ENCODE results near the gene MOB3A. TPM values are rescaled to one million over a fixed set of nuclear protein-coding genes. Genes with fewer than 3 reads are reported as not detected.

MOB3A gene
- total RNA-seq, 1 donor from 2014 or later, result 88.5 TPM

DNA sequence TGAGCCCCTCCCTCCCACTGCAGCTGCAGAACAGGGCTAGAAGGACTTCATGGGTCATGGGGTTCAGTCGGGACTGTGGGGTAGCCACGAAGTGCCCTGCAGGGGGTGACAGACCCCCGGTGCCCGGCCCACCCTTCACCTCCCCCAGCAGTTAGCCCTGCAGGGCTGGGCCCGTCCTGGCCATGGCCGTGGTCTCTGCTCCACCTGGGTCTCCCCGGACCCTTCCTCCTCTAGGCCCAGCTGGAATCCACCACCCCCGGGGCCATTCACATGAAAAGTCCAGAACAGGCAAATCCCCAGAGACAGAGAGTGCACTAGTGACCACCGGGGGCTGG lies 62.3 kb downstream of the MOB3A start:
- TF ChIP-seq, protein P1, sequence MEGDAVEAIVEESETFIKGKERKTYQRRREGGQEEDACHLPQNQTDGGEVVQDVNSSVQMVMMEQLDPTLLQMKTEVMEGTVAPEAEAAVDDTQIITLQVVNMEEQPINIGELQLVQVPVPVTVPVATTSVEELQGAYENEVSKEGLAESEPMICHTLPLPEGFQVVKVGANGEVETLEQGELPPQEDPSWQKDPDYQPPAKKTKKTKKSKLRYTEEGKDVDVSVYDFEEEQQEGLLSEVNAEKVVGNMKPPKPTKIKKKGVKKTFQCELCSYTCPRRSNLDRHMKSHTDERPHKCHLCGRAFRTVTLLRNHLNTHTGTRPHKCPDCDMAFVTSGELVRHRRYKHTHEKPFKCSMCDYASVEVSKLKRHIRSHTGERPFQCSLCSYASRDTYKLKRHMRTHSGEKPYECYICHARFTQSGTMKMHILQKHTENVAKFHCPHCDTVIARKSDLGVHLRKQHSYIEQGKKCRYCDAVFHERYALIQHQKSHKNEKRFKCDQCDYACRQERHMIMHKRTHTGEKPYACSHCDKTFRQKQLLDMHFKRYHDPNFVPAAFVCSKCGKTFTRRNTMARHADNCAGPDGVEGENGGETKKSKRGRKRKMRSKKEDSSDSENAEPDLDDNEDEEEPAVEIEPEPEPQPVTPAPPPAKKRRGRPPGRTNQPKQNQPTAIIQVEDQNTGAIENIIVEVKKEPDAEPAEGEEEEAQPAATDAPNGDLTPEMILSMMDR (IDR thresholded peaks at IDR 0.05; ENCODE audit: unreplicated experiment), result no peak
- Mint-ChIP-seq H3K27me3 (ENCODE audit: unreplicated experiment) (peaks cover 3% of the 10 kb centered on the region), H3K4me1 (ENCODE audit: unreplicated experiment) (peaks cover 10% of the 10 kb centered on the region), H3K9me3 (ENCODE audit: unreplicated experiment) (no peaks in the 10 kb centered on the region), H3K27ac (ENCODE audit: unreplicated experiment) (no peak overlapping the region), H3K4me3 (ENCODE audit: unreplicated experiment) (no peak overlapping the region), H3K36me3 (ENCODE audit: low read depth, unreplicated experiment) (peaks cover 3% of the 10 kb centered on the region)
- no peak for DNase-seq (ENCODE audit: low spot score)

DNA sequence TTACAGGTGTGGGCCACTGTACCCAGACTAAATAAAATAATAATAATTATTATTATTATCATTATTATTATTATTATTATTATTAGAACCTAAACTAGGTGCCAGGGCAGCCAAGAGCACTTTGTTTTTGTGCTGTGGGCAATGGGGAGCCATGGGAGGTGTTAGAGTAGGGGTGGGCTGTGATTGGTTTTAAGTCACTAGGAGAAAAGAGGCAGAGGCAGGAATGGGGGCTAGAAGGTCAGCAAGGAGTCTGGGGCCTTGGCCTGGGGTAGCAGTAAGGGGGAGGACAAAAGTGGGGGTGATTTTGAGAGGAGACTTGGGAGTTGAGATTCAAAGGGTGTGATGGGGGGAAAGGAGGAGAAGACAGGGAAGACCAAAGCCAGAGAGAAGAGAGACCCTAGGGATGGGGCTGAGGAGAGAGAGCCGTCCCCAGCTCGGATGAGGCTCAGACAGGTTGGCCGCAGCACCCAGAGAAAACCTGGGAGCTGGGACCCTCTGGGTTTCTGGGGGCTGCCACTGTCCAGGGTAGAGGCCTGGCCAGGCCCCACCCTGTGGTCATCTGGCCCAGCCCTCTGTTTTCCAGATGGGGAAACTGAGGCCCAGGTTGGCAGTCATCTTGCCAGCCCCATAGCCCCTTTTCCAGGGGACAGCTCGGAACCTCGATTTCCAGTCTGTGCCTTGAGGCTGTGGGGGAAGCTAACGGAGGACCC lies 62.9 kb downstream of the MOB3A start:
- Mint-ChIP-seq H3K9me3 (ENCODE audit: unreplicated experiment) (no peaks in the 10 kb centered on the region), H3K36me3 (ENCODE audit: low read depth, unreplicated experiment) (peaks cover 3% of the 10 kb centered on the region), H3K4me1 (ENCODE audit: unreplicated experiment) (peaks cover 12% of the 10 kb centered on the region), H3K4me3 (ENCODE audit: unreplicated experiment) (no peak overlapping the region), H3K27me3 (ENCODE audit: unreplicated experiment) (peaks cover 3% of the 10 kb centered on the region), H3K27ac (ENCODE audit: unreplicated experiment) (no peak overlapping the region)
- TF ChIP-seq, protein P1 (IDR thresholded peaks at IDR 0.05; ENCODE audit: unreplicated experiment), result no peak
- DNase-seq (ENCODE audit: low spot score), result no peak

DNA sequence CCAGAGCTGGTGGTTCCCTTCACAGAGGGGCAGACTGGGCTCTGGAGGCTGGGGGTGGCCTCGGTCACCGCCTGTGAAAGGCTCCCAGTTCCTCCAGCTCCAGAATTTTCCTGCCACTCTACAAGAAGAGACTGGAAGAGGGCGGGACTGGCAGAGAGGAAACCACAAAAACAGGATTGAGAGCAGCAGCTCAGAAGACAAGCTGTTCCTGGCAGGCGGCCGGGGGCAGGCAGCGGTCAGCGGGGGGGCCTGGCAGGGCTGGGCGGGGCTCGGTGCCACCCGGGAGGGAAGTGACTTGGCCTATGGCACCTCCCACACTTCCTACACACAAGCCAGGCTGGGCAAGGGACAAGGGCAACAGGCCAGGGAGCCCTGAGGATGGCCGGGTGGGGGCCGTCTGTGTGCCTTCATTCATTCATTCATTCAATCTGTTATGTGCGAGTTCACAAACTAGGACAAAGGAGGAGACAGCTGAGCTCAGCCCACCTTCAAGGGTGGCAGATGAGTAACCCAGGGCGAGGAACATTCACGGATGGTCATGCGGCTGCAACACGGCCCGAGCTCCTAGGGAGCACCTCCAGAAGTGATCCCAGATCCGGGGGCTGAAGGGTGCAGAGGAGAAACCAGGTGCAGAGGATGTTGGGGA lies 63.7 kb downstream of the MOB3A start:
- Mint-ChIP-seq H3K9me3 (ENCODE audit: unreplicated experiment) (no peaks in the 10 kb centered on the region), H3K4me3 (ENCODE audit: unreplicated experiment) (no peak overlapping the region), H3K36me3 (ENCODE audit: low read depth, unreplicated experiment) (peaks cover 3% of the 10 kb centered on the region), H3K27ac (ENCODE audit: unreplicated experiment) (peak overlapping the region; percentile 52), H3K27me3 (ENCODE audit: unreplicated experiment) (peaks cover 3% of the 10 kb centered on the region), H3K4me1 (ENCODE audit: unreplicated experiment) (peaks cover 12% of the 10 kb centered on the region)
- DNase-seq (ENCODE audit: low spot score), result peak; percentile 45
- TF ChIP-seq, protein P1 (IDR thresholded peaks at IDR 0.05; ENCODE audit: unreplicated experiment), result no peak

DNA sequence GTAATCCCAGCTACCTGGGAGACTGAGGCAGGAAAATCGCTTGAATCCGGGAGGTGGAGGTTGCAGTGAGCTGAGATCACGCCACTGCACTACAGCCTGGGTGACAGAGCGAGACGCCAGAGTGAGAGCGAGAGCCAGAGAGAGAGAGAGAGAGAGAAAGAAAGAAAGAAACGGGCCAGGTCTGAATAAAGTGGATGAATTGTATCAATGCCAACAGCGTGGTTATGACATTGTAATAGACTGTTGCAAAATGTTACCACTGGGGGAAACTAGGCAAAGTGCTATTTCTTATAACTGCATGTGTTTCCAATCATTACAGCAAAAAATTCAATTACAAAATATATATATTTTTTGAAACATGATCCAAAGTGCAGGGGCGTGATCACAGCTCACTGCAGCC lies 68.8 kb downstream of the MOB3A start:
- H3K9me3 Mint-ChIP-seq (ENCODE audit: unreplicated experiment), result no peaks in the 10 kb centered on the region
- DNase-seq (ENCODE audit: low spot score), result no peak
- H3K36me3 Mint-ChIP-seq (ENCODE audit: low read depth, unreplicated experiment), result no peaks in the 10 kb centered on the region
- TF ChIP-seq, protein P1 (IDR thresholded peaks at IDR 0.05; ENCODE audit: unreplicated experiment), result no peak
- peaks cover 8% of the 10 kb centered on the region for H3K4me1 Mint-ChIP-seq (ENCODE audit: unreplicated experiment)
- no peak overlapping the region for H3K4me3 Mint-ChIP-seq (ENCODE audit: unreplicated experiment)
- peaks cover 2% of the 10 kb centered on the region for H3K27me3 Mint-ChIP-seq (ENCODE audit: unreplicated experiment)
- no peak overlapping the region for H3K27ac Mint-ChIP-seq (ENCODE audit: unreplicated experiment)

DNA sequence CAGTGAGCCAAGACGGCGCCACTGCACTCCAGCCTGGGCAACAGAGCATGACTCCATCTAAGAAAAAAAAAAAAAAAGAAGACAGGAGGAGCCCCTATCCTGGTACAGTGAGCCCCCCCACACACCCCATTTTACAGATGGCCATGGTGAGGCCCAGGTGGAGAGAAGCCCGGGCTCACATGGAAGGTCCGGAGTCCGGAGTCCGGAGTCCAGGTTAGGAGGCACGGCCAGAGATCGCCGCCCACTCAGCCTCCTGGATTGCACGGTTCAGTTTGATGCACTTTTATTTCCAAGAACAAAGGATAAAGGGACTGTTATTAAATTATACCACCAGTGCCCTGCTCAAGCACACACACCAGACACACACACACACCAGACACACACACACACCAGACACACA lies 69.4 kb downstream of the MOB3A start:
- H3K4me3 Mint-ChIP-seq (ENCODE audit: unreplicated experiment), result no peak overlapping the region
- no peaks in the 10 kb centered on the region for H3K36me3 Mint-ChIP-seq (ENCODE audit: low read depth, unreplicated experiment)
- peaks cover 3% of the 10 kb centered on the region for H3K4me1 Mint-ChIP-seq (ENCODE audit: unreplicated experiment)
- no peak for DNase-seq (ENCODE audit: low spot score)
- peaks cover 2% of the 10 kb centered on the region for H3K27me3 Mint-ChIP-seq (ENCODE audit: unreplicated experiment)
- no peak overlapping the region for H3K27ac Mint-ChIP-seq (ENCODE audit: unreplicated experiment)
- TF ChIP-seq, protein P1 (IDR thresholded peaks at IDR 0.05; ENCODE audit: unreplicated experiment), result no peak
- no peaks in the 10 kb centered on the region for H3K9me3 Mint-ChIP-seq (ENCODE audit: unreplicated experiment)
